OCI-LY1 (cell line): ENCODE measurements around the gene SYAP1.

Experiments used
- EZH2 ChIP-seq: fragments of 200-600 bp; sonication (generic), shearing (Covaris generic); IDR thresholded peaks from 2 replicates; pipeline ENCODE4 v1.8.0; 2017; ENCODE audit warnings: borderline replicate concordance, mixed run types, mild to moderate bottlenecking, antibody characterized with exemption, low read length, moderate library complexity, mixed read lengths
- TF ChIP-seq, protein P1 (sequence below): fragments of 200-600 bp; sonication (generic), shearing (Covaris generic); IDR thresholded peaks from 2 replicates; pipeline ENCODE4 v1.5.1; 2017; ENCODE audit warnings: mild to moderate bottlenecking, antibody characterized with exemption, low read length, moderate library complexity, mixed read lengths

GRCh38 chrX:16748425-16748824 lies 29.0 kb downstream of the SYAP1 start:
- TF ChIP-seq, protein P1, sequence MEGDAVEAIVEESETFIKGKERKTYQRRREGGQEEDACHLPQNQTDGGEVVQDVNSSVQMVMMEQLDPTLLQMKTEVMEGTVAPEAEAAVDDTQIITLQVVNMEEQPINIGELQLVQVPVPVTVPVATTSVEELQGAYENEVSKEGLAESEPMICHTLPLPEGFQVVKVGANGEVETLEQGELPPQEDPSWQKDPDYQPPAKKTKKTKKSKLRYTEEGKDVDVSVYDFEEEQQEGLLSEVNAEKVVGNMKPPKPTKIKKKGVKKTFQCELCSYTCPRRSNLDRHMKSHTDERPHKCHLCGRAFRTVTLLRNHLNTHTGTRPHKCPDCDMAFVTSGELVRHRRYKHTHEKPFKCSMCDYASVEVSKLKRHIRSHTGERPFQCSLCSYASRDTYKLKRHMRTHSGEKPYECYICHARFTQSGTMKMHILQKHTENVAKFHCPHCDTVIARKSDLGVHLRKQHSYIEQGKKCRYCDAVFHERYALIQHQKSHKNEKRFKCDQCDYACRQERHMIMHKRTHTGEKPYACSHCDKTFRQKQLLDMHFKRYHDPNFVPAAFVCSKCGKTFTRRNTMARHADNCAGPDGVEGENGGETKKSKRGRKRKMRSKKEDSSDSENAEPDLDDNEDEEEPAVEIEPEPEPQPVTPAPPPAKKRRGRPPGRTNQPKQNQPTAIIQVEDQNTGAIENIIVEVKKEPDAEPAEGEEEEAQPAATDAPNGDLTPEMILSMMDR = no peak
- TF ChIP-seq EZH2 = no peak
